Measurements from ENCODE around the gene LYRM4.

LYRM4 gene

DNA sequence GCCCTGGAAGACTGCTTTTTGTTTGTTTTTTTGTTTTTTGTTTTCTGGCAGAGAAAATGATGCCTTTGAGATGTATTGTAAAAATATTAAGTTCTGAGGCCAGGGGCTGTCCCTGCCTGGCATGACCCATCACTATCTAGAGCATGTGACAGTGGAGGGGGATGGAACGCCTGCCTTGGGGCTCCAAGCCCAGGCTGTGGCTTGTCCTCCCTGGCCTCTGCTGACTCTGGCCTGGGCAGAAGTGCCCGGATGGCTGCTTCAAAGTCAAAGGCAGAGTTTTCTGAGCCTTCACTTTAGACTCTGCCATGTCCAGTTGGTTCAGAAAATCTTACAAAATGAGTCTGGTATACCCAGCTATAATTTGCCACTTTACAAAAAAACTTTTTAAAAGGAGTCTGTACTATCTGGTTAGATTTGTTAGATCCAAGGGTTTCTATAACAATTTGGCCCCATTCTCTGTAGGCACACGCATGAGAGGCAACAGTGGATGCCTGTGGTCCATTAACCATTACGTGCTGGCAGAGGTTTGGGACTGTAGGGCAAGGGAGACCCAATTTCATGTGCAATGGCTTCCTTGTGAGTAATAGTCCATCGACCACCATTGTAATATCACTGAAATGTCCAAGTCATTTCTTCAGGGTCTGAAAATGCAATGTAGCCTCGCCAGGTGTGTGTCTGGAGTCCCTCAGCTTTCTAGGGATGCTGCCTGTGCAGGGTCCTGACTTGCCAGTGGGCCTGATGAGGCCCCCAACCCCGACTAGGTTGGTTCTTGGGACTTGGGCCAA is 167.3 kb downstream of the LYRM4 start:
- DNase-seq, result no peak

DNA sequence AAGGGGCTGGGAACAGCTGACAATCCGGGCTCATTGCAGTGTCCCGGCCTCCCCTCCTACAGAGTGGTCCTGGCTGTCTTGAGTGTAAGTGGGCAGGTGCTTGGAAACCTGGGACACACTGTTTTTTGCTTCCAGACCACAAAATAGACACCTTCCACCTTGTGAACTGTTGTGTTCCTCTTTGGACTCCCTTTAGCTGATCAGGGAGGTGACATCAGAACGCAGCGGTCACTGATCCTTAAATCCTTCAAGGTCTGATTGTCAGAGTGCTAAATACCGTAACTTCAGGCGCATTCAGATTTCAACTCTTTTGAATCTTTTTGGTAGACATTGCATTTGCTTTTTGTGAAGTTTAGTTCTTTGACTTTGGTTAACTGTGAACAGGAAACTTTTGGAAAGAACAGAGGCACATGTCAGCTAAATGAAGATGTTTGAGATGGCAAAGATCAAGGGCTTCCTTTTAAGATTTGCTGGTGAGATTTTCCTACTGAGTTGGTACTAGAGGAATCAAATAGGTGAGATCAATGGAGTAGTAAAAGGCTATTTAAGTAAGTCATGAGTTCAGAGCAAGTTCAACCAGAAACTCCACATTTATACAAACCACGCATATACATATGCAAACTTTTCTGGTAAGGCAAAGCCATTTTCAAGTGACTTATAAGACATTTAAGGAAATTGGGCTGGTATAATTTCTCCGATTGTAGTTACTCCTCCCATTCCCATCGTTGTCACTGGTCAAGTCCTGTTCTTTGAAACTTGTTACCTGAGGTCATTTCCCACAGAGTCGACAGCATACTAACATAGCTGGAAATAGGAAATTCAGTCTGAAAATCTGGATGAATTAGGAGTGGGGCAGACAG is 169.3 kb downstream of the LYRM4 start:
- DNase-seq, result no peak

DNA sequence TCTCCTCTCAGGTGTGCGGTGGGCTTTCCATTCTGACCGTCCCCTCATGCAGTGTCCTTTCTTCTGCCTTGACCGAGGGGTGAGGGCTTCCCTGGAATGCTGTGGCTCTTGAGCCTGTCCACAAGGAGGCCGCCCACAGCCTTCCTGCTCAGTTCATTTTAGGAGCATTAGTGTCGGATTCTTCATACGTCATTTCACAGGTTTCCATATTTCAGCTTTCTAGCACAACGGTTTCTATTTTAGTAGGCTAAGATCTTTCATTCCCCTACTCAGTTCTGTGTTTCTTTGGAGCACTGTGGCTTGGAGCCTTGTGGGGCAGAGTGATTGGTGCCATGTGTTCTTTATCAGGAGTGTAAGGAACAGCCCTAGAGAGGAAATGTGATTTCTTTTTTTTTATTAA is 170.1 kb downstream of the LYRM4 start:
- no peak for DNase-seq

- no peak for DNase-seq
Measured at GRCh38 chr6:5089481-5090438, 171.0 kb downstream of the LYRM4 start.

- DNase-seq, result no peak
Measured at GRCh38 chr6:5088780-5089179, 172.0 kb downstream of the LYRM4 start.

DNA sequence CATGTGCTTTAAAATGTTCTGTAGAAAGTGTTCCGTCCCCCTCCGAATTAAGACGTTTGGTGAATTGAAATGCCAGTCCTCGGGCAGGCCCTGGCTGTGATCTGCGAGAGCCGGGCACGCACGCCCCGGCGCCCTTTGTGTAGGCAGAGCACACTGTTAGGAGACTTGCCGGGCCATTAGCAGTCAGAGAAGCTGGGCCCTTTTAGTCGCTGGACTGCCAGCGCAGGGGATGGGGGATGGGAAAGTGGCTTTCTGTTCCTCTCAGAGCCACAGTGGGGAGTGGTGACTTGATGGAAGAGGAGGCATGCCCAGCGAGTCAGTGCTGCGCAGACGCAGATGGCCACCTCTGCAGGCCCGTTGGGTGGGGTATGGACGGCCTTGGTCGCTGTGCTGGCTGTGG is 173.4 kb downstream of the LYRM4 start:
- DNase-seq, result no peak

DNA sequence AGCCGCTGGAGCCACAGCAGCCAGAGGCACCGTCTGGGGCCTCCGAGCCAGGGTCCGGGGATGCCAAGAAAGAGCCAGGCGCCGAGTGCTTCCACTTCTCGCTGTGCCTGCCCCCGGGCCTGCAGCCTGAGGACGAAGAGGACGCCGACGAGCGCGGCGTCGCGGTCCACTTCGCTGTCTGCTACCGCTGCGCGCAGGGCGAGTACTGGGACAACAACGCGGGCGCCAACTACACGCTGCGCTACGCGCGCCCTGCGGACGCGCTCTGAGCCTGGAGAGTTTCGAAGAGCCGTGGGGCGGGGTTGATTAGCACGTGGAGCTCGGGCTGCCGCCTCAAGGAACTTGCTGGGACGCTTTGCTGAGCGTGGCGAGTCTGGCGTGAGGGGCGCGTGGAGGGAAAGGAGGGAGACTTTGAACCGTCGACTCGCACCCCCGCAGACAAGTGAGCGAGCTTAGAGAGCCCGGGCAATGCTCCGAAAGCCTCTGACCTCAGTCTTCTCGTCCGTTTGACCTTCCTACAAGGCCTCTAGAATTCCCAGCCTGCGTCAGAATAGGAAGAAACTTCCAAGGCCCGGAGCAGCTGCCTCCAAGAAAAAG is 174.4 kb downstream of the LYRM4 start:
- DNase-seq, result no peak

DNA sequence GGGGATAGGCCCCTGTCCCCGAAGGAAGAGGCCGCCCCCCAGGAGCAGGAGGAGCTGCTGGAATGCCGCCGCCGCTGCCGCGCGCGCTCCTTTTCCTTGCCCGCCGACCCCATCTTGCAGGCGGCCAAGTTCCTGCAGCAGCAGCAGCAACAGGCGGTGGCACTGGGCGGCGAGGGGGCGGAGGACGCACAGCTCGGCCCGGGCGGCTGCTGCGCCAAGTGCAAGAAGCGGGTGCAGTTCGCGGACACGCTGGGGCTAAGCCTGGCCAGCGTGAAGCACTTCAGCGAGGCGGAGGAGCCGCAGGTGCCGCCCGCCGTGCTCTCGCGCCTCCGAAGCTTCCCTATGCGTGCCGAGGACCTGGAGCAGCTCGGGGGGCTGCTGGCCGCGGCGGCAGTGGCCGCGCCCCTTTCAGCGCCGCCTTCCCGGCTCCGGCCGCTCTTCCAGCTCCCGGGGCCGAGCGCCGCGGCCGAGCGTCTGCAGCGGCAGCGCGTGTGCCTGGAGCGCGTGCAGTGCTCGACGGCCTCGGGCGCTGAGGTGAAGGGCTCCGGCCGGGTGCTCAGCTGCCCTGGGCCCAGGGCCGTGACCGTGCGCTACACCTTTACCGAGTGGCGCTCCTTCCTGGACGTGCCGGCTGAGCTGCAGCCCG is 175.0 kb downstream of the LYRM4 start:
- DNase-seq, result peak; percentile 53

- DNase-seq, result peak; percentile 63
Measured at GRCh38 chr6:5084781-5085647, 175.7 kb downstream of the LYRM4 start, which contains the start of gene PPP1R3G. Gene PPP1R3G, plus strand, starts transcription at chr6:5085341. Its CDS starts 145 bp downstream, at chr6:5085486.

GRCh38 chr6:5084360-5084780 is 176.4 kb downstream of the LYRM4 start:
- peak; percentile 18 for DNase-seq

DNA sequence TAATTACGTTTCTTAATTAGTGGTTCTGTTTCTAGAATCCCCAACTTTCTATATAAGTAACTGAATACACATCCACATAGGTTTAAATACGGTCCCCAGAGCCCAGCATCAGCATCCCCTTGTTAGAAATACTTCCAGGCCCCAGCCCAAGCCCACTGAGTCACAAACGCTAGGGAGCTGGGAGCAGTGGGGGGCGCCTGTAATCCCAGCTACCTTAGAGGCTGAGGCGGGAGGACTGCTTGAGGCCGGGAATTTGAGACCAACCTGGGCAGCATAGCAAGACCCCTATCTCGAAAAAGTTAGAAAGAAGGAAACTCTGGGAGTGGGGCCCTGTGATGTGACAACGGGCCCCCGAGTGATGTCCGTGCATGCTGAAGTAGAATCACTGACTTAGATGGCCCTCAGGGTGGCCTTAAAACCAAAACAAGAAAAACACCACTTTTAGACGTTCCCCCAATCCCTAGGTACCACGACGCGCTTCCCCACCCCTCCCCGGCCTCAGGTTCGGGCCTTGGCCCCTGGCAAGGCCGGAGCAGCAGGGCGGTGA is 176.9 kb downstream of the LYRM4 start:
- DNase-seq, result no peak

- DNase-seq, result no peak
Measured at GRCh38 chr6:5083307-5083583, 177.5 kb downstream of the LYRM4 start.

DNA sequence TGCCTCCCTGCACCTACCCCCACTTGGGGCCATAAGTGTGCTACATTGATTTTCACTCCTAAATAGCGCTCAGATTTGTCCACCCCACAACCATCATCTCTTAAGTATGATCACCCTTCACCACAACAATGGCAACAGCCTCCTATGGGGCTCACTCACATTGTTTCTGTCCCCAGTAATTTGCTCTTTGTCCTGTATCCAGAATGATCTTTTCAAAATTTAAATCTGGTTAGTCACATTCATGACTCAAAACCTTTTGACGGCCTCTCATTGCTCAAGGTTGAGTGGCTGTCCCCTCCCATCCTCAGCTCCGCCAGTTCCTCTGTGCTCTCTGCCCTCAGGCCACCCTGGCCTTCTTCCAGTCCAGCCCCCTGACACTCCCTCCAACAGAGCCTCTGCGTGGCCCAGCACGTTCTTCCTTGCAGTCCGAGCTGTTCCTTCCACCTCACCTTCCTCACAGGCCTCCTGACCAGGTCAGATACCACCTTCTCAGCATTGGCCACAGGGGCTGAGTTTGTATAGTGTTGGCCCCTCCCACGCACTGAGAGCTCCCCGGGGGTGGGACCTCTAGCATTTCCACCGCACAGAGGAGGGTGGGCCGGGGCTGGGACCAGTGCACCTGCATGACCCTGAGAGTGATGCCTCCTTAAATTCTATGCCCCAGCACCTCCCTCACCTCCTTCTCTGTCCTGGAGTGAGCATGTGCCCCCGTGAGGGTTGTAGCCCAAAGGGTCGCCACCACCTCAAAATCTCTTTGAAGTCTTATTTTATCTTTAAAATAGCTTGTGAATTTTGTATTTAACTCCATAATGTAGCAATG is 178.1 kb downstream of the LYRM4 start:
- peak; percentile 94 for DNase-seq

- peak; percentile 38 for DNase-seq
Measured at GRCh38 chr6:5081955-5082354, 178.8 kb downstream of the LYRM4 start.

DNA sequence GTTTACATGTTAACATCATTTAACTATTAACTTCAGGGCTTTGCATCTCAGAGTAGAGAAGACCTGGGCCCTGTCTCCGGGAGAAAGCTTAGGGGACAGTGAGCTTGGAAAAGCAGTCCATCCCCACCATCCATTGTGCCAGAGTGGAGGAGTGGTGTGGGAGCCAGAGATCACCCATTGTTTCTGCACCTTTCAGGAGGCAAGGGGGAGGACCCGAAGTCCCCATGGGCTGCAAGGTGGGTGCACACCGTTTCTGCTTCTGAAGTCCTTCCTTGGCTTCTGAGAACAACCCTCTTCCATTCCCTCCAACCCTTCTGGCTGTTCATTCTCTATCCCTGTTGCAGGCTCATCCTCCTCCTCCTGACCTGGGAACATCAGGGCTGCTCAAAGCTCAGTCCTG is 179.6 kb downstream of the LYRM4 start:
- no peak for DNase-seq

- DNase-seq, result peak; percentile 25
Measured at GRCh38 chr6:5080574-5080973, 180.2 kb downstream of the LYRM4 start.

DNA sequence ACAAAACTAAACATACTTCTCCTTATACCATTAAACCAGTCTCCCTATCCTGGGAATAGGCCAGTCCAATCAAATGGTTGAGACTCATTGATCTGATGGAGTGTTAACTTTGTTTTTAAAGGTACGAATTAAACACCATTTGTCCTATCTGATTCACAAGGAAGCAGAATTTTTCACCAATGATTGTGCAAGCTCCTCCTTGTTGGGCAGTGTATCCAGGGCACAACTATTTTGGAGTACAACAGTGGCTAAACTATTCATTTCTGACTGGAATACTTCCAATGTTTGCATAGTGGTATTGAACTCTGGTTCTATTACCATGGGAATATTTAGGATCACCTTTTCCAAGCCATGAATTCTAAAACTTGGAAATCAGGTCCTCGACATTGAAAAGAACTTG is 181.1 kb downstream of the LYRM4 start:
- no peak for DNase-seq

GRCh38 chr6:5078121-5078669 is 182.6 kb downstream of the LYRM4 start:
- DNase-seq, result no peak

DNA sequence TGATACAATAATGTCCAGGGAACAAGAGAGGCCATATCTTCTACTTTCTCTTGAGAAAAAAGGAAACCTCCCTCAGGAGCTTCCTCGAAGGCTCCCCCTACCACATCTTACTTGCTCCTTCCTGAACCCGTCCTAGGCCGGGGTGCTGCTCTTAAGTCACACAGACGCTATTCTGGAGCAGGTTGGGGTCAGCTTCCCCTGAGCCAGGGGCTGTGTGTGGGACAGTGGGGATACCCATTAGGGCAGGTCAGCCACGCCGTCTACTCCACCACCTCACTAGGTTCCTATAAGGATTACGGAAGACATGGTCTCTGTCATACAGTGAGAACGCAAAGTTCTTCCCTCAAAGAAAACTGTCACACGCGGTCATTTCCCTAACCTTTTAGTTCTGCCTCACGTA is 183.8 kb downstream of the LYRM4 start:
- no peak for DNase-seq
